ENCODE data around the gene OSBPL3.

- TF ChIP-seq CTCF (IDR thresholded peaks at IDR 0.05 in 4 of 5, conservative IDR thresholded peaks at IDR 0.05 in 1 of 5) (no peak), POLR2A (IDR thresholded peaks at IDR 0.05) (no peak)
These were observed 1.0 kb downstream of the OSBPL3 start for GRCh38 chr7:24978843-24979469.

Data from gastrocnemius medialis (tissue), 4 donors.